Measurements from ENCODE around the gene P3H1. TPM values are rescaled to one million over a fixed set of nuclear protein-coding genes. Genes with fewer than 3 reads are reported as not detected.
"Not testable (repeated sequence)": the region's sequence is repeated elsewhere in the genome, so short reads cannot be mapped to it uniquely, and the experiment has no call there.

P3H1 gene
- total RNA-seq, 6 experiments from 2014 or later: 19.7 to 25.3 (median 21.6) TPM

DNA sequence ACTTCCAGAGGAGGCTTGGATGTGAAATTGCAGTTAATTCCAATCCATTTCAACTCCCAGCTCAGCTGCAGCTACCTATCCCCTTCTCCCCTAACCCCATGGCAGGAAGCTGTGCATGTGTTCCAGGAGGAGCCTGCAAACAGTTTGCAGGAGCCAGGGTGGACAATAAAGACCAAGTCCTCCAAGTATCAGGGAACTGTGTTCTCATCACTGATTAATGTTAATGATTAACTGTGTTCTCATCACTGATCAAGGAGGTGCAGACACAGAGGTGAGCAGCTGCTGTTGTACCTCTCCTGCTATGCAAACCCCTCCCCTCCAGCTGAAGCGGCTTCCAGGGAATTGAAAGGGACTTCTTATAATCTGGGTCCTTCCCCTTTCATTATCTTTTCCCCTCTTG is 46.0 kb downstream of the P3H1 start:
- Histone ChIP-seq H3K9me3 (no peaks in the 10 kb centered on the region), H3K27ac (no peak overlapping the region), H3K4me1 (peaks cover 0 to 6% (median 0%) of the 10 kb centered on the region in 4 donors), H3K36me3 (no peaks in the 10 kb centered on the region), H3K27me3 (no peaks in the 10 kb centered on the region), H3K4me3 (no peak overlapping the region)
- ATAC-seq (peak; percentile 67 to 87 (median 80)), DNase-seq (no peak)
- TF ChIP-seq, protein P1, sequence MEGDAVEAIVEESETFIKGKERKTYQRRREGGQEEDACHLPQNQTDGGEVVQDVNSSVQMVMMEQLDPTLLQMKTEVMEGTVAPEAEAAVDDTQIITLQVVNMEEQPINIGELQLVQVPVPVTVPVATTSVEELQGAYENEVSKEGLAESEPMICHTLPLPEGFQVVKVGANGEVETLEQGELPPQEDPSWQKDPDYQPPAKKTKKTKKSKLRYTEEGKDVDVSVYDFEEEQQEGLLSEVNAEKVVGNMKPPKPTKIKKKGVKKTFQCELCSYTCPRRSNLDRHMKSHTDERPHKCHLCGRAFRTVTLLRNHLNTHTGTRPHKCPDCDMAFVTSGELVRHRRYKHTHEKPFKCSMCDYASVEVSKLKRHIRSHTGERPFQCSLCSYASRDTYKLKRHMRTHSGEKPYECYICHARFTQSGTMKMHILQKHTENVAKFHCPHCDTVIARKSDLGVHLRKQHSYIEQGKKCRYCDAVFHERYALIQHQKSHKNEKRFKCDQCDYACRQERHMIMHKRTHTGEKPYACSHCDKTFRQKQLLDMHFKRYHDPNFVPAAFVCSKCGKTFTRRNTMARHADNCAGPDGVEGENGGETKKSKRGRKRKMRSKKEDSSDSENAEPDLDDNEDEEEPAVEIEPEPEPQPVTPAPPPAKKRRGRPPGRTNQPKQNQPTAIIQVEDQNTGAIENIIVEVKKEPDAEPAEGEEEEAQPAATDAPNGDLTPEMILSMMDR (IDR thresholded peaks at IDR 0.05): no peak
- TF ChIP-seq POLR2A (IDR thresholded peaks at IDR 0.05): no peak
- 36% methylated on average over 1 of the region's 1 CpG for WGBS (ENCODE audit: insufficient coverage, low coverage, low lambda C conversion rate, missing lambda C conversion rate)
- intact Hi-C loops (cut with DNase I): no loop called here

DNA sequence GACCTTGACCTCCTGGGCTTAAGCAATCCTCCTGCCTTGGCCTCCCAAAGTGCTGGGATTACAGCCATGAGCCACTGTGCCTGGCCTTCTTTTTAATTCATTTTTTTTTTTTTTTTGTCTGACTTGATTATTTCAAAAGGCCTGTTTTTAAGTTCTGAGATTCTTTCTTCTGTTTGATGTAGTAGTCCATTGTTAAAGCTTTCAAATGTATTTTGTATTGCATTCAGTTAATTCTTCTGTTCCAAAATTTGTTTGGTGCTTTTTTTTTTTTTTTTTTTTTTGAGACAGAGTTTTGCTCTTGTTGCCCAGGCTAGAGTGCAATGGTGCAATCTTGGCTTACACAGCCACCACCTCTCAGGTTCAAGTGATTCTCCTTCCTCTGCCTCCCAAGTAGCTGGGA is 52.4 kb downstream of the P3H1 start:
- DNase-seq; H3K9me3 ChIP-seq; H3K4me3 ChIP-seq; H3K36me3 ChIP-seq; H3K27ac ChIP-seq; intact Hi-C loops (cut with DNase I); ATAC-seq; H3K4me1 ChIP-seq; H3K27me3 ChIP-seq: not testable (repeated sequence)

DNA sequence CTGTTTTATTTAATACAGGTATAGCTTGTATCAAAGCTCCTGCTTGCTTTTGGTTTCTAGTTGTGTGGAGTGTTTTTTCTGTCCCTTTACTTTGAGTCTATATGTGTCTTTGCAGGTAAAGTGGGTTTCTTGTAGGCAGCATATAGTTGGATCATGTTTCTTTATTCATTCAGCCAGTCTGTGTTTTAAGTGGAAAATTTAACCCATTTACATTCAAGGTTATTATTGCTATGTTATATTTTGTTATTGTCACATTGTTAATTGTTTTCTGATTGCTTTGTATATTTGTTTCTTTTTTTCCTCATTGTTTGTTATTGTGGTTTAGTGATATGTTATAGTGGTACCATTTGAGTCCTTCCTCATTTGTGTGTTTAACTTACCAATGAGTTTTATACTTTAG is 53.5 kb downstream of the P3H1 start:
- intact Hi-C loops (cut with DNase I): no loop called here
- no peaks in the 10 kb centered on the region for H3K9me3 ChIP-seq
- H3K27ac ChIP-seq: no peak overlapping the region
- H3K27me3 ChIP-seq: no peaks in the 10 kb centered on the region
- DNase-seq (no peak), ATAC-seq (no peak)
- no peaks in the 10 kb centered on the region for H3K36me3 ChIP-seq
- no peak overlapping the region for H3K4me3 ChIP-seq
- H3K4me1 ChIP-seq: peaks cover 0 to 8% (median 0%) of the 10 kb centered on the region in 4 donors
- TF ChIP-seq POLR2A (IDR thresholded peaks at IDR 0.05): no peak
- TF ChIP-seq, protein P1 (IDR thresholded peaks at IDR 0.05): no peak

DNA sequence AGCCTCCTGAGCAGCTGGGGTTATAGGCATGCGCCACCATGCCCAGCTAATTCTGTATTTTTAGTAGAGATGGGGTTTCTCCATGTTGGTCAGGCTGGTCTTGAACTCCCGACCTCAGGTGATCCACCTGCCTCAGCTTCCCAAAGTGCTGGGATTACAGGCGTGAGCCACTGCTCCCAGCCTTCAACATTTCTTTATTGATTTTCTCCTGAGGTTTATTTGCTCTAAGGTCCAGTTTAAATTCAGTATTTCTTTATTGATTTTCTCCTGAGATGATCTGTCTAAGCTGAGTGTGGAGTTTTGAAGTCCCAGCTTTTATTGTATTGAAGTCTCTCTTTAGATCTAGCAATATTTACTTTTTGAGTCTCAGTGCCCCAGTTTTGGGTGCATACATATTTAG is 54.0 kb downstream of the P3H1 start:
- H3K27ac ChIP-seq; DNase-seq; H3K4me3 ChIP-seq; H3K4me1 ChIP-seq; H3K27me3 ChIP-seq; H3K36me3 ChIP-seq; H3K9me3 ChIP-seq; intact Hi-C loops (cut with DNase I): not testable (repeated sequence)
- peak in 3 of 4 donors; percentile 37 to 60 (median 52) for ATAC-seq
- WGBS (ENCODE audit: insufficient coverage, low coverage, low lambda C conversion rate, missing lambda C conversion rate): 70% methylated on average over 3 of the region's 3 CpGs

DNA sequence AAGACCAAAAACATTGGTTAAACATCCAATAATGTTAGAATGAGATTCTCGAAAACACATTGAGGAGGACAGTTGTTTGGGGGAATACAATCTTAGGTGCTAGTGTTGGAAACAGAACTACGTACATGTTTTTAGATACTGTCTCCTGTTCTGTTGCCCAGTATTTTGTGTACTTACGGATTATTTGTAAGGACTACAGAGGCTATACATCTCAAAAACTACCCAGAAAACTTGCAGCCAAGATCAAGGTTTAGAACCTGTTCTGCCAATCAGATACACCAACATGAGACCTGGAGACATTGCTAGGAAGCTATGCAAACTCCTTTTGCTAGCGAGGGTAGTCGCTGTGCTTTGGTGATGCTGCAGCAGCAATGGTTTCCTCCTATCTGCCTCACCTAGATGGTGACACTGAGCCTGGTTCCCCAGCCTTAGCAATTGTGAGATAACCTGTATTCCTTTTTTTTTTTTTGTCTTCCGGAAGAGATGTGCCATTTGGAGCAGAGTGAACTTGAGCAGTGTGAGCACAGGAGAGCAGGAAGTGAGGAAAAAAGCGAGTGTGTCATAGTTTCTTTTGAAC is 62.9 kb downstream of the P3H1 start:
- Histone ChIP-seq H3K27ac (no peak overlapping the region), H3K4me1 (no peaks in the 10 kb centered on the region), H3K27me3 (no peaks in the 10 kb centered on the region), H3K4me3 (no peak overlapping the region), H3K9me3 (no peaks in the 10 kb centered on the region), H3K36me3 (peaks cover 12 to 60% (median 23%) of the 10 kb centered on the region in 4 donors)
- 93% methylated on average over 7 of the region's 7 CpGs for WGBS (ENCODE audit: insufficient coverage, low coverage, low lambda C conversion rate, missing lambda C conversion rate)
- TF ChIP-seq, protein P1 (IDR thresholded peaks at IDR 0.05): no peak
- TF ChIP-seq POLR2A (IDR thresholded peaks at IDR 0.05): no peak
- ATAC-seq (no peak), DNase-seq (no peak)
- intact Hi-C loops (cut with DNase I): no loop called here

DNA sequence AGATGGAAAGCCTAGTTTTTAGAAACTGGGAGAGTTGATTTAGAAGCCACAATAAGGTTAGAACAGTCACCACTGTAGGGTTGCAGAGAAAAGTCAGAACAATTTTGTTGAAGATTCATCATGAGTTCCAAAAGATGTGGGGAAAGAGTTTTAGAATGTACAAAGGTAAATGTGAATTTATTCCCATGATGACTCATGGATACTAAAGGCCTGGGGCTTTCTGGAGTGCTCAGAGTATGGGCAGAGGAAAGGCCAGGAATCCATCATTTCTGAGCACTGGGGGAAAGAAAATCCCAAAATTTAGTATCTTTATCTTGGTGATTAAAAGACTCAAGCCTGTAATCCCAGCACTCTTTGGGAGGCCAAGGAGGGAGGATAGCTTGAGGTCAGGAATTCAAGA is 66.8 kb downstream of the P3H1 start:
- Histone ChIP-seq H3K4me3 (no peak overlapping the region), H3K9me3 (no peaks in the 10 kb centered on the region), H3K27ac (no peak overlapping the region), H3K4me1 (no peaks in the 10 kb centered on the region), H3K36me3 (peaks cover 14 to 83% (median 36%) of the 10 kb centered on the region in 4 donors), H3K27me3 (no peaks in the 10 kb centered on the region)
- TF ChIP-seq, protein P1 (IDR thresholded peaks at IDR 0.05): no peak
- no peak for TF ChIP-seq POLR2A (IDR thresholded peaks at IDR 0.05)
- ATAC-seq (no peak), DNase-seq (no peak)
- intact Hi-C loops (cut with DNase I): no loop called here

Data from right lobe of liver (tissue), 6 donors.